Duodenal mucosa (tissue), 2 donors: ENCODE data around the gene NEBL.

ENCODE experiments used
- H3K27ac ChIP-seq: one replicate; pipeline ENCODE4 v1.7.0; 2013; ENCODE audit warnings: low read depth, low read length
- H3K27me3 ChIP-seq, 2 donors: one replicate each; pipeline ENCODE4 v1.7.0; 2013; ENCODE audit warnings: low read length in 2 of 2, control low read depth in 1 of 2; ENCODE audit not compliant: insufficient read depth in 2 of 2, control insufficient read depth in 1 of 2
- H3K36me3 ChIP-seq, 2 donors: one replicate each; pipeline ENCODE4 v1.7.0; 2013; ENCODE audit warnings: low read length in 2 of 2, control low read depth in 1 of 2; ENCODE audit not compliant: insufficient read depth in 2 of 2, control insufficient read depth in 1 of 2
- H3K4me1 ChIP-seq, 2 donors: one replicate each; pipeline ENCODE4 v1.7.0; 2013; ENCODE audit warnings: low read length in 2 of 2, control low read depth in 1 of 2; ENCODE audit not compliant: insufficient read depth in 2 of 2, control insufficient read depth in 1 of 2
- H3K4me3 ChIP-seq, 2 donors: one replicate each; pipeline ENCODE4 v1.7.0; 2013; ENCODE audit warnings: low read length in 2 of 2, low read depth in 1 of 2
- H3K9ac ChIP-seq, 2 donors: one replicate each; pipeline ENCODE4 v1.7.0; 2013; ENCODE audit warnings: low read length in 2 of 2, low read depth in 1 of 2
- H3K9me3 ChIP-seq, 2 donors: one replicate each; pipeline ENCODE4 v1.7.0; 2013; ENCODE audit warnings: low read length in 2 of 2, control low read depth in 1 of 2; ENCODE audit not compliant: control insufficient read depth in 1 of 2

NEBL gene

DNA sequence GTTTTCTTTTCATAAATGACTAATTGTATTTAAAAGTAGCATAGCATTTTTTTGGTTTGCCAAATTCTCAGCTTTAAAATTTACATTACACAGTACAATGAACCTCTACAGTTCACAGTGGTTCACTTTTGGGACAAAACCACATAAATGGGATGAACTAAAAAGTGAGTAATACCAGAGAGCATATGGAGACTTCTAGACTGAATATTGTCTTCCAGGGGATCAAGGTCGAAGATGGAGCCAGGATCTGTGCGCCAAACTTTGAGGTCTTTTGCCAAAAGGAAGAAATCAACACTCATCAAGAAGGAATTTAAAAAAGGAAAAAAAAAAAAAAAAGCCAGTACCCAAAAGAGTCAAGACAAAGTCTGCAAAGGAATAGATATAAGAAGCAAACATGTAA, 87.5 kb downstream of the NEBL start:
- no peaks in the 10 kb centered on the region for H3K4me1 ChIP-seq
- H3K4me3 ChIP-seq: no peak overlapping the region
- no peaks in the 10 kb centered on the region for H3K27me3 ChIP-seq
- no peak overlapping the region for H3K27ac ChIP-seq
- H3K36me3 ChIP-seq: no peaks in the 10 kb centered on the region
- no peak overlapping the region for H3K9ac ChIP-seq
- H3K9me3 ChIP-seq: no peaks in the 10 kb centered on the region

GRCh38 chr10:20806487-20806886, 90.6 kb downstream of the NEBL start:
- Histone ChIP-seq H3K4me1 (no peaks in the 10 kb centered on the region), H3K36me3 (no peaks in the 10 kb centered on the region), H3K9me3 (no peaks in the 10 kb centered on the region), H3K9ac (no peak overlapping the region), H3K4me3 (no peak overlapping the region), H3K27me3 (no peaks in the 10 kb centered on the region), H3K27ac (no peak overlapping the region)

DNA sequence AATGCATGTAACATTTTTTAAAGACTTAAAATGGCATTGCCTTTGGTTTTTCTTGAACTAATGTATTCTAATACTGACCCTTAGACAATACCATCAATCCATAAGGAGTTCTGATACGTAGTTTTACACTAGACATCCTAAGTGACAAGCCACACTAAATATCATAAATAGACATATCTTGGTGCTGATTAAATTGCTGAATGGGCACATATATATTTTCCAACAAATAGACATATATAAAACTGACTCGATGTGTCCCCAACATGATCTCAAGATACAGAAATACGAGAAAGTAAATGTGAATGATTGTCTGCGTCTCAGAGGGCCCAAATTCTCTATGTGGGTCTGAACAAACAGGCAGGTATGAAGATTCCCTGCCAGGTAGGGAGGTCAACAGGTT, 99.8 kb downstream of the NEBL start:
- no peak overlapping the region for H3K4me3 ChIP-seq
- H3K9ac ChIP-seq: no peak overlapping the region
- H3K4me1 ChIP-seq: no peaks in the 10 kb centered on the region
- H3K27me3 ChIP-seq: no peaks in the 10 kb centered on the region
- H3K9me3 ChIP-seq: no peaks in the 10 kb centered on the region
- H3K27ac ChIP-seq: no peak overlapping the region
- no peaks in the 10 kb centered on the region for H3K36me3 ChIP-seq

DNA sequence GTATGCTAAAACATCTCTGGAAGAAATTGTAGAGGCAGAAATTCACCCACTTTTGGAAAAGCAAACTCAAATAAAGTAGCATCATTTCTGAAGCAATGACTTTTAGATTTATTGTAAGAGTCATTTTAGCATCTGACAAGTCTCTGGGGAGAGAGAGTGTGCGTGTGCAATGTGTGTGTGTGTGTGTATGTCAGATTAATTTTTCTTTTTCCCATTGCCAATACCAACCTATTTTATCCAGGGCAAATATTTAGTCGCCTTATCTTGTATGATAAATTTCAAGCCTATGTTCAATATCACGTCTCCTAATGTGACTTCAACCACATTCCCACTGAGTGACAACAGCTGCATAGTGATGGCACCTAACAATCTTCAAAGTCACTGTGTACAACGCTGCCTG, 101.7 kb downstream of the NEBL start:
- no peaks in the 10 kb centered on the region for H3K9me3 ChIP-seq
- H3K27me3 ChIP-seq: no peaks in the 10 kb centered on the region
- no peak overlapping the region for H3K4me3 ChIP-seq
- H3K36me3 ChIP-seq: no peaks in the 10 kb centered on the region
- no peak overlapping the region for H3K27ac ChIP-seq
- no peaks in the 10 kb centered on the region for H3K4me1 ChIP-seq
- H3K9ac ChIP-seq: no peak overlapping the region

DNA sequence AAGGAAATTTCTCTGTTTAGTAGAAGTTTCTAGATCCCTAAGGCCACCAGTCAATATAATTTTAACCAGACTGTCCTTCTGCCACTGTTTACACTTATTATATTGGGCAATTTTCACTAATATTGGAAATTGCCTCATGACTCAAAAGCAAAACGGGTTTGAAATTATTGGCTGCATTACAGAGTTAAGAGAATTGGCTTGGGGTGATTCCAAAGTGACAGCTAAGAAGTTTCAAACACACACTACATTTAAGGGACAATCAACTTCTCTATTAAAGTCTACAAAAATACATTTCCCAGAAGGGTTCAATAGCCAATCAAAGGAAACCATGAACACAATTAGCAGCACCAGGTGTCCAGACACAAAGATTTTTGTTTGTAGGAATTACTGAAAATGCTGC, 111.9 kb downstream of the NEBL start:
- no peak overlapping the region for H3K9ac ChIP-seq
- H3K27me3 ChIP-seq: no peaks in the 10 kb centered on the region
- H3K36me3 ChIP-seq: no peaks in the 10 kb centered on the region
- no peaks in the 10 kb centered on the region for H3K9me3 ChIP-seq
- no peak overlapping the region for H3K27ac ChIP-seq
- H3K4me1 ChIP-seq: no peaks in the 10 kb centered on the region
- H3K4me3 ChIP-seq: no peak overlapping the region

- Histone ChIP-seq H3K27me3 (no peaks in the 10 kb centered on the region), H3K4me3 (no peak overlapping the region), H3K9ac (no peak overlapping the region), H3K27ac (no peak overlapping the region), H3K36me3 (no peaks in the 10 kb centered on the region), H3K4me1 (no peaks in the 10 kb centered on the region), H3K9me3 (no peaks in the 10 kb centered on the region)
Measured at GRCh38 chr10:20778008-20778757, 118.9 kb downstream of the NEBL start.

GRCh38 chr10:20776384-20777118, 120.6 kb downstream of the NEBL start:
- no peak overlapping the region for H3K9ac ChIP-seq
- no peak overlapping the region for H3K27ac ChIP-seq
- no peak overlapping the region for H3K4me3 ChIP-seq
- H3K4me1 ChIP-seq: no peaks in the 10 kb centered on the region
- no peaks in the 10 kb centered on the region for H3K9me3 ChIP-seq
- H3K27me3 ChIP-seq: no peaks in the 10 kb centered on the region
- no peaks in the 10 kb centered on the region for H3K36me3 ChIP-seq

DNA sequence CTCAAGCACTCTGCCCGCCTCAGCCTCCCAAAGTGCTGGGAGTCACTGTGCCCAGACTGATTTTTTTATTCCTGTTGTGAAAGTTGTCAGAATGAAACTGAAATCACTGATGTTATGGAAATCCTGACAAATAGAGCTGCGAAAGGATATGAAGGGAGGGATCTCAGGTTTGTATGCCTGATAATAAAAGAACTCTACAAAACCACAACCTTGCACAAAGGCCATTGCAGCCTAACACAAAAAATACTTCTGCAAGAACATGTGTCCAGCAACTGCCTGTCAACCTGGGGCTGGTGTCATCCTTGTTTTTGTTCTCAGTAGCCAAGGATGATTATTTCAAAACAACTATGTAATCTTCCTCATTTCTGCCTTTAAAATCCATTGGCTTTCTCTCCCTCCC, 126.1 kb downstream of the NEBL start:
- Histone ChIP-seq H3K9ac (no peak overlapping the region), H3K27ac (no peak overlapping the region), H3K4me3 (no peak overlapping the region), H3K4me1 (no peaks in the 10 kb centered on the region), H3K27me3 (no peaks in the 10 kb centered on the region), H3K36me3 (no peaks in the 10 kb centered on the region), H3K9me3 (no peaks in the 10 kb centered on the region)

GRCh38 chr10:20769481-20769880, 127.6 kb downstream of the NEBL start:
- Histone ChIP-seq H3K4me3 (no peak overlapping the region), H3K36me3 (no peaks in the 10 kb centered on the region), H3K27me3 (no peaks in the 10 kb centered on the region), H3K9ac (no peak overlapping the region), H3K9me3 (no peaks in the 10 kb centered on the region), H3K27ac (no peak overlapping the region), H3K4me1 (no peaks in the 10 kb centered on the region)

DNA sequence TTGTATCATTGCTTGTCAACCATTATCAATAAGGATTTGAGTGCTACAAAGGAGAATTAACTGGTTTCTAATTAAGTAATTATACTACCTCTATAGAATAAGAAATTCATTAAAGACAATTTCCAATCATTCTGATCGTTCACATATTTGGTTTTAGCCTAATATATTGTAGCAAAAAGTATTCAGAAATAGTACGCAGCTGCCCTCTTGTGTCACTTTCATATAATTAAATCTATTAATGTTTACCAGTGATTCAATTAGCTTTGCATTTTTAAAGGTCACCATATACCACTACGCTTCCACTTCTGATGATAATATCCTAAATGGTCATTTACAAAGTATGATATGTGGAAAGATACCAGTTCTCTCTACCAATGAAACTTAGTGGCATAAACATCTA, 128.3 kb downstream of the NEBL start:
- Histone ChIP-seq H3K9me3 (no peaks in the 10 kb centered on the region), H3K4me3 (no peak overlapping the region), H3K27ac (no peak overlapping the region), H3K4me1 (no peaks in the 10 kb centered on the region), H3K36me3 (no peaks in the 10 kb centered on the region), H3K27me3 (no peaks in the 10 kb centered on the region), H3K9ac (no peak overlapping the region)
